Cardiac ventricle fibroblast (primary cell): ENCODE measurements around the gene RBM43. TPM values are rescaled to one million over a fixed set of nuclear protein-coding genes. Genes with fewer than 3 reads are reported as not detected.

ENCODE experiments used
- total RNA-seq: library from RNA; depleted of rRNA; stranded (reverse); fragments of >200 nt; gene quantifications from 2 replicates; pipeline ENCODE4 v1.2.3, GENCODE V29; 2015

The RBM43 gene
- total RNA-seq = 10.5 and 12.3 TPM in 2 replicates

GRCh38 chr2:151261231-151261976 lies at the start of gene RBM43:
Gene RBM43 (minus strand): TSS chr2:151261863. CDS start chr2:151261727, 136 bp downstream.

Other genes with a start within 250 kb of the RBM43 start
- 12.4 and 14.1 TPM in 2 replicates for gene NMI, start 27.8 kb upstream of the RBM43 start, total RNA-seq
- 19.3 and 29.5 TPM in 2 replicates for gene TNFAIP6, start 95.7 kb upstream of the RBM43 start, total RNA-seq
- gene RIF1, start 148.0 kb upstream of the RBM43 start, total RNA-seq = 16.5 and 17.7 TPM in 2 replicates